Measurements from ENCODE around the gene ZBTB44. TPM values are rescaled to one million over a fixed set of nuclear protein-coding genes. Genes with fewer than 3 reads are reported as not detected.
"Not testable (repeated sequence)": the region's sequence is repeated elsewhere in the genome, so short reads cannot be mapped to it uniquely, and the experiment has no call there.

Gene ZBTB44
- total RNA-seq, 1 experiment from 2014 or later: 32.5 TPM

- TF ChIP-seq, protein P1, sequence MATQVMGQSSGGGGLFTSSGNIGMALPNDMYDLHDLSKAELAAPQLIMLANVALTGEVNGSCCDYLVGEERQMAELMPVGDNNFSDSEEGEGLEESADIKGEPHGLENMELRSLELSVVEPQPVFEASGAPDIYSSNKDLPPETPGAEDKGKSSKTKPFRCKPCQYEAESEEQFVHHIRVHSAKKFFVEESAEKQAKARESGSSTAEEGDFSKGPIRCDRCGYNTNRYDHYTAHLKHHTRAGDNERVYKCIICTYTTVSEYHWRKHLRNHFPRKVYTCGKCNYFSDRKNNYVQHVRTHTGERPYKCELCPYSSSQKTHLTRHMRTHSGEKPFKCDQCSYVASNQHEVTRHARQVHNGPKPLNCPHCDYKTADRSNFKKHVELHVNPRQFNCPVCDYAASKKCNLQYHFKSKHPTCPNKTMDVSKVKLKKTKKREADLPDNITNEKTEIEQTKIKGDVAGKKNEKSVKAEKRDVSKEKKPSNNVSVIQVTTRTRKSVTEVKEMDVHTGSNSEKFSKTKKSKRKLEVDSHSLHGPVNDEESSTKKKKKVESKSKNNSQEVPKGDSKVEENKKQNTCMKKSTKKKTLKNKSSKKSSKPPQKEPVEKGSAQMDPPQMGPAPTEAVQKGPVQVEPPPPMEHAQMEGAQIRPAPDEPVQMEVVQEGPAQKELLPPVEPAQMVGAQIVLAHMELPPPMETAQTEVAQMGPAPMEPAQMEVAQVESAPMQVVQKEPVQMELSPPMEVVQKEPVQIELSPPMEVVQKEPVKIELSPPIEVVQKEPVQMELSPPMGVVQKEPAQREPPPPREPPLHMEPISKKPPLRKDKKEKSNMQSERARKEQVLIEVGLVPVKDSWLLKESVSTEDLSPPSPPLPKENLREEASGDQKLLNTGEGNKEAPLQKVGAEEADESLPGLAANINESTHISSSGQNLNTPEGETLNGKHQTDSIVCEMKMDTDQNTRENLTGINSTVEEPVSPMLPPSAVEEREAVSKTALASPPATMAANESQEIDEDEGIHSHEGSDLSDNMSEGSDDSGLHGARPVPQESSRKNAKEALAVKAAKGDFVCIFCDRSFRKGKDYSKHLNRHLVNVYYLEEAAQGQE (IDR thresholded peaks at IDR 0.05; ENCODE audit: low read depth): no peak
- no peak for TF ChIP-seq SP1 (IDR thresholded peaks at IDR 0.05; ENCODE audit: low read depth)
- no peak for TF ChIP-seq TCF7L2 (IDR thresholded peaks at IDR 0.05; ENCODE audit: borderline replicate concordance, extremely low read depth, insufficient read depth, insufficient read length)
Observed at GRCh38 chr11:130246270-130246669, 68.4 kb downstream of the ZBTB44 start (continued).

- H3K9me3 ChIP-seq (ENCODE audit: control insufficient read depth in 1 of 2, insufficient read depth in 1 of 2, low read depth in 1 of 2, low read length in 2 of 2); H3K4me1 ChIP-seq (ENCODE audit: control insufficient read depth in 1 of 2, insufficient read depth in 2 of 2, low read length in 2 of 2); H2AFZ ChIP-seq (ENCODE audit: low read depth, low read length, poor library complexity, severe bottlenecking); ATAC-seq; H4K20me1 ChIP-seq (ENCODE audit: insufficient read depth); H3K36me3 ChIP-seq (ENCODE audit: control insufficient read depth in 1 of 2, insufficient read depth in 2 of 2, low read length in 2 of 2); H3K79me2 ChIP-seq (ENCODE audit: insufficient read depth, low read length); CTCF ChIA-PET; DNase-seq (ENCODE audit: low read depth, low spot score); H3K9me2 ChIP-seq (ENCODE audit: insufficient read depth); H3K4me2 ChIP-seq (ENCODE audit: low read length); H3K4me3 ChIP-seq (replicated peaks in 1 of 2; ENCODE audit: low read depth in 1 of 2, low read length in 2 of 2); H3K27me3 ChIP-seq (ENCODE audit: insufficient read depth, low read length); POLR2A ChIA-PET; intact Hi-C loops (cut with micrococcal nuclease); BruUV-seq (replicated peaks); RAD21 ChIA-PET (ENCODE audit: low non-redundant PET in 1 of 2, low total read pairs in 2 of 2, uncharacterized antibody in 2 of 2, unreplicated experiment in 2 of 2); H3K27ac ChIP-seq (ENCODE audit: low read depth, low read length); H3K9ac ChIP-seq (ENCODE audit: low read length): not testable (repeated sequence)
Observed at GRCh38 chr11:130245375-130245774, 69.3 kb downstream of the ZBTB44 start.

DNA sequence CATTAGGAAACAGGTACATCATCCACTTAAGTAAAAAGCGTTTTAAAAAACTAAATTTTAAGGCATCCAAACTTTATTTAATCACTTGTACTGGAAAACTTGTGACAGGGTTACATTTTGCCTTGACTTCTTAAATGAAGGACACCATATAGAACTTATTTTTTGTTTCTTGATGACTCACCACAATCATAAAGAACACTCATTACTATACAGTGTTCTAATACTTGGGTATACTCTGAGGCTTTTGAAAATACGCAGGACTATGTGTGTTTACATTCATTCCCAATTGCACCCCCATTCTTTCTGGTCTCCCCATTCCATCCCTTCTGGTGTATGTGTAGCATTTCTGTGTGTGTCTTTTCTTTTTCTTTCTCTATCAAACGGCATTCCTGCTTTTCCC lies 69.9 kb downstream of the ZBTB44 start:
- Histone ChIP-seq H2AFZ (ENCODE audit: low read depth, low read length, poor library complexity, severe bottlenecking) (no peak overlapping the region), H3K27me3 (ENCODE audit: insufficient read depth, low read length) (no peaks in the 10 kb centered on the region), H3K9me3 (ENCODE audit: control insufficient read depth in 1 of 2, insufficient read depth in 1 of 2, low read depth in 1 of 2, low read length in 2 of 2) (no peaks in the 10 kb centered on the region), H3K4me2 (ENCODE audit: low read length) (no peak overlapping the region), H3K79me2 (ENCODE audit: insufficient read depth, low read length) (no peaks in the 10 kb centered on the region), H3K36me3 (ENCODE audit: control insufficient read depth in 1 of 2, insufficient read depth in 2 of 2, low read length in 2 of 2) (no peaks in the 10 kb centered on the region), H3K27ac (ENCODE audit: low read depth, low read length) (no peak overlapping the region), H4K20me1 (ENCODE audit: insufficient read depth) (peaks cover 3% of the 10 kb centered on the region; the same call in 1 of the 2 replicates), H3K4me1 (ENCODE audit: control insufficient read depth in 1 of 2, insufficient read depth in 2 of 2, low read length in 2 of 2) (no peaks in the 10 kb centered on the region), H3K9ac (ENCODE audit: low read length) (no peak overlapping the region), H3K4me3 (replicated peaks in 1 of 2; ENCODE audit: low read depth in 1 of 2, low read length in 2 of 2) (no peak overlapping the region), H3K9me2 (ENCODE audit: insufficient read depth) (no peaks in the 10 kb centered on the region)
- ATAC-seq (no peak), DNase-seq (ENCODE audit: low read depth, low spot score) (no peak)
- intact Hi-C loops (cut with micrococcal nuclease): no loop called here
- POLR2A ChIA-PET: no interaction called here
- RAD21 ChIA-PET (ENCODE audit: low non-redundant PET in 1 of 2, low total read pairs in 2 of 2, uncharacterized antibody in 2 of 2, unreplicated experiment in 2 of 2): no interaction called here
- CTCF ChIA-PET: no interaction called here
- no TSS peak for BruUV-seq (replicated peaks)
- no peak for TF ChIP-seq POLR2AphosphoS5 (IDR thresholded peaks at IDR 0.05; ENCODE audit: low read depth, low read length)
- no peak for TF ChIP-seq SRF (IDR thresholded peaks at IDR 0.05; ENCODE audit: low read depth)
- no peak for TF ChIP-seq RAD21 (IDR thresholded peaks at IDR 0.05; ENCODE audit: low read depth)
- TF ChIP-seq MAX (IDR thresholded peaks at IDR 0.05): no peak
- TF ChIP-seq EZH2phosphoT487 (IDR thresholded peaks at IDR 0.05; ENCODE audit: borderline replicate concordance): no peak
- TF ChIP-seq, protein P2, sequence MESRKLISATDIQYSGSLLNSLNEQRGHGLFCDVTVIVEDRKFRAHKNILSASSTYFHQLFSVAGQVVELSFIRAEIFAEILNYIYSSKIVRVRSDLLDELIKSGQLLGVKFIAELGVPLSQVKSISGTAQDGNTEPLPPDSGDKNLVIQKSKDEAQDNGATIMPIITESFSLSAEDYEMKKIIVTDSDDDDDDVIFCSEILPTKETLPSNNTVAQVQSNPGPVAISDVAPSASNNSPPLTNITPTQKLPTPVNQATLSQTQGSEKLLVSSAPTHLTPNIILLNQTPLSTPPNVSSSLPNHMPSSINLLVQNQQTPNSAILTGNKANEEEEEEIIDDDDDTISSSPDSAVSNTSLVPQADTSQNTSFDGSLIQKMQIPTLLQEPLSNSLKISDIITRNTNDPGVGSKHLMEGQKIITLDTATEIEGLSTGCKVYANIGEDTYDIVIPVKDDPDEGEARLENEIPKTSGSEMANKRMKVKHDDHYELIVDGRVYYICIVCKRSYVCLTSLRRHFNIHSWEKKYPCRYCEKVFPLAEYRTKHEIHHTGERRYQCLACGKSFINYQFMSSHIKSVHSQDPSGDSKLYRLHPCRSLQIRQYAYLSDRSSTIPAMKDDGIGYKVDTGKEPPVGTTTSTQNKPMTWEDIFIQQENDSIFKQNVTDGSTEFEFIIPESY (IDR thresholded peaks at IDR 0.05; ENCODE audit: extremely low read depth, insufficient replicate concordance, low read length): no peak
- TF ChIP-seq SP1 (IDR thresholded peaks at IDR 0.05; ENCODE audit: low read depth): no peak
- TF ChIP-seq ELF1 (IDR thresholded peaks at IDR 0.05; ENCODE audit: borderline replicate concordance, low read depth): no peak
- no peak for TF ChIP-seq ATF3 (IDR thresholded peaks at IDR 0.05)
- TF ChIP-seq ZFX (IDR thresholded peaks at IDR 0.05): no peak
